GM13976 (cell line): ENCODE measurements around the gene DHX58.

Source experiments
- DNase-seq: peaks from one replicate; pipeline ENCODE4 v3.0.0; 2012; ENCODE audit warnings: low spot score
- in situ Hi-C: fragments of 300-500 bp; cut with MboI; formaldehyde crosslinking; loops from one replicate; pipeline ENCODE4 v1.12.0; 2022; ENCODE audit warnings: low sequenced_read_pairs, mixed read lengths, inconsistent platforms; ENCODE audit not compliant: unreplicated experiment
- TF ChIP-seq, protein P1 (sequence below): IDR thresholded peaks from 2 replicates; pipeline ENCODE4 v1.5.1; 2012; ENCODE audit warnings: borderline replicate concordance, mild to moderate bottlenecking; ENCODE audit not compliant: insufficient read depth; ENCODE audit errors: extremely low read depth, missing control alignments, control extremely low read depth

DHX58 gene

DNA sequence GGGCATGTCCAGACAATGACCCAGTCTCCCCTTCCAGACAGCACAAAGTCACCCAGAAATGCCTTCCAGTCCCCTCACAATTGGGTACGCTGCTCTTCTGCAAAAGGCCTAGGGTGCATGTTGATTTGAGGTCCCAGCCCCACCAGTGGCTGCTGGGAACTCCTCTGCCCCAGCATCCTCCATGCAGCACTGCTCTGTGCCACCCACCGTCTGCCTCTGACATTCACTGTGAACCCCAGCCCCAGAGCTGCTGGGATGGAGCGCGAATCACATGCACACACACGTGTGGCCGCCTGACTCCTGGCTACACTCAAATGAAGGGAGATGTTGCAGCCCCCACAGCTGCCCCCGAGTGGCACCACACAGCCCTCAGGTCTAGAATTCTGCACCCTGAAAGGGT, 60.9 kb downstream of the DHX58 start:
- TF ChIP-seq, protein P1, sequence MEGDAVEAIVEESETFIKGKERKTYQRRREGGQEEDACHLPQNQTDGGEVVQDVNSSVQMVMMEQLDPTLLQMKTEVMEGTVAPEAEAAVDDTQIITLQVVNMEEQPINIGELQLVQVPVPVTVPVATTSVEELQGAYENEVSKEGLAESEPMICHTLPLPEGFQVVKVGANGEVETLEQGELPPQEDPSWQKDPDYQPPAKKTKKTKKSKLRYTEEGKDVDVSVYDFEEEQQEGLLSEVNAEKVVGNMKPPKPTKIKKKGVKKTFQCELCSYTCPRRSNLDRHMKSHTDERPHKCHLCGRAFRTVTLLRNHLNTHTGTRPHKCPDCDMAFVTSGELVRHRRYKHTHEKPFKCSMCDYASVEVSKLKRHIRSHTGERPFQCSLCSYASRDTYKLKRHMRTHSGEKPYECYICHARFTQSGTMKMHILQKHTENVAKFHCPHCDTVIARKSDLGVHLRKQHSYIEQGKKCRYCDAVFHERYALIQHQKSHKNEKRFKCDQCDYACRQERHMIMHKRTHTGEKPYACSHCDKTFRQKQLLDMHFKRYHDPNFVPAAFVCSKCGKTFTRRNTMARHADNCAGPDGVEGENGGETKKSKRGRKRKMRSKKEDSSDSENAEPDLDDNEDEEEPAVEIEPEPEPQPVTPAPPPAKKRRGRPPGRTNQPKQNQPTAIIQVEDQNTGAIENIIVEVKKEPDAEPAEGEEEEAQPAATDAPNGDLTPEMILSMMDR = no peak
- no peak for DNase-seq
- in situ Hi-C loops = no loop called here
